GM12892 (cell line): Measurements from ENCODE around the gene C5orf15.

Source experiments
- POLR2A ChIP-seq: IDR thresholded peaks from 2 replicates; pipeline ENCODE4 v1.6.1; 2011; ENCODE audit warnings: low read depth, low read length, control low read depth
- POLR2AphosphoS5 ChIP-seq: IDR thresholded peaks from 2 replicates; pipeline ENCODE4 v1.6.1; 2011; ENCODE audit warnings: low read depth, low read length, control low read depth

DNA sequence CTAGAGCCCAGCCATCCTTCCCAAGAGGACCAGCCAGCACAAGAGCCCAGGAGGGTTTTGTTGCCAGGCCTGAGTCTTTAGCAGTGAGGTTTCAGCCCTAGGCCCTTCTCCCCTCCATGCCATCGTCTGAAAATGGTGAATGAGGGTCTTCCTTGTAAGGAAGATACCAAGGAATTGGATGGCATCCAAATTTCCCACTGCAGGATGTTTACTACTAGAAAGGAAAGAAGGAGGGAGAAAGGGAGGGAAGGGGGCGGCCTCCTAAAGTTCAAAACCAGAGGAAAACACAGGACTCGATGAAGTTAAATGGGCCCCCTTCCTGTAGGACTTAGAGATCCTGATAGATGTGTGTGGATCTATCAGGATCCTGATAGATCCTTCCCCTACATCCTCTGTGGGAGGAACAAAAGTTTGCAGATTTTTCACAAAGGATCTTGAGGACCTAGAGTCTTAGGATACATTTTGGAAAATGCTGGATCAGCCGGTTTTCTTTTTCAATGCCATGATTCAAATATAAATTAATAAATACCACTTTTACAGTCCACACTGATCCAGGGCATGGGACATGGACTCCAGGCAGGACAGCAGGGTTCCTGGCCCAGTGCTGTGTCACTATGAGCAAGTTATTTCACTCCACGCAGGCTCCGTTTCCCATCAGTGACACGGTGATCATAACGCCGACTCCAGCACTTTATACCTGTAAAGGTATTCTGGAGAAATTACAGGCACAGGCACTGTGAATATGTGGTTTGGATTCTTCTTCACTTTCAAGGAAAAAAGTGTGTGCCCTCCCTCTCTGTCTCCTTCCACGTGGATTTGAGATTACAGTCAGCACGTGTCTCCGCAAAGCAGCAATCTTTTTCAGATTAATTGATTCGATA, 40.9 kb downstream of the C5orf15 start:
- TF ChIP-seq POLR2A (no peak), POLR2AphosphoS5 (no peak)
